ENCODE results near the gene PALLD. TPM values are rescaled to one million over a fixed set of nuclear protein-coding genes. Genes with fewer than 3 reads are reported as not detected.

The PALLD gene
- total RNA-seq, 4 donors from 2014 or later, result 71.8 to 106 (median 83.3) TPM

DNA sequence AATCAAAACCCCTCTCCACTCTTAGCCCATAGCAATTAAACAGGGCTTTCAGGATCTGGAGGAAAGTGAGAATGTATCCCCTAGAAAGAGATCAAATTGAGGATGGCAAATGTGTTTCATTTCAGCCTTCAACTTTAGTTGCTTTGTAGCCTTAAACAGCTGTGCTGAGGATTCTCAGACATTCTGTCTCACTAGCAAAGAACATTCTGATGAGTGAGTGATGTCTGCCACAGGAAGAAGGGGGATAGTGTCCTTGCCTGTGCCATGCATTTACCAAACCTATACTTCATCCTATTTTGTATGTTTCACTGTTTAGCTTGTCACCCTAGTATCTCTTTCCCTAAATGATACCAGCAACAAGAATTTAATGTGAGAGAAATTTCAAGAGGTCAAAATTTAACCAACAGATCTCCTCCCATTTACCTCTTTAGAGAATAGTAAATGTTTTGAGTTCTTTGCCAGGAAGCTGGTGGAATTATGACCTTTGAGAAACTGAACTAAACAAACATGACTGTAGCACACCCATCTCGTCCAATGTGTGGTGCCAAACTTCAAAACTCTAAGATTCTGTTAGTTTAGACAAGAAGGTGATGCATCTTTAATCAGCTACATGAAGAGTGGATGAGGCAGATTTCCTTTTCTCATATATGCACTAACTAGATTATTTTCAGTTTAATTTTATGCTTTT, 165.6 kb downstream of the PALLD start:
- no peaks in the 10 kb centered on the region for H3K9me3 ChIP-seq
- peaks cover 9% of the 10 kb centered on the region for H3K4me1 ChIP-seq
- 62% methylated on average over 1 of the region's 1 CpG for WGBS
- H3K36me3 ChIP-seq, result no peaks in the 10 kb centered on the region
- no peak overlapping the region for H3K27ac ChIP-seq
- H3K4me3 ChIP-seq, result no peak overlapping the region
- TF ChIP-seq, protein P1, sequence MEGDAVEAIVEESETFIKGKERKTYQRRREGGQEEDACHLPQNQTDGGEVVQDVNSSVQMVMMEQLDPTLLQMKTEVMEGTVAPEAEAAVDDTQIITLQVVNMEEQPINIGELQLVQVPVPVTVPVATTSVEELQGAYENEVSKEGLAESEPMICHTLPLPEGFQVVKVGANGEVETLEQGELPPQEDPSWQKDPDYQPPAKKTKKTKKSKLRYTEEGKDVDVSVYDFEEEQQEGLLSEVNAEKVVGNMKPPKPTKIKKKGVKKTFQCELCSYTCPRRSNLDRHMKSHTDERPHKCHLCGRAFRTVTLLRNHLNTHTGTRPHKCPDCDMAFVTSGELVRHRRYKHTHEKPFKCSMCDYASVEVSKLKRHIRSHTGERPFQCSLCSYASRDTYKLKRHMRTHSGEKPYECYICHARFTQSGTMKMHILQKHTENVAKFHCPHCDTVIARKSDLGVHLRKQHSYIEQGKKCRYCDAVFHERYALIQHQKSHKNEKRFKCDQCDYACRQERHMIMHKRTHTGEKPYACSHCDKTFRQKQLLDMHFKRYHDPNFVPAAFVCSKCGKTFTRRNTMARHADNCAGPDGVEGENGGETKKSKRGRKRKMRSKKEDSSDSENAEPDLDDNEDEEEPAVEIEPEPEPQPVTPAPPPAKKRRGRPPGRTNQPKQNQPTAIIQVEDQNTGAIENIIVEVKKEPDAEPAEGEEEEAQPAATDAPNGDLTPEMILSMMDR (IDR thresholded peaks at IDR 0.05), result no peak
- TF ChIP-seq POLR2AphosphoS5 (IDR thresholded peaks at IDR 0.05), result no peak
- TF ChIP-seq EP300 (IDR thresholded peaks at IDR 0.05), result no peak
- no peak for TF ChIP-seq POLR2A (IDR thresholded peaks at IDR 0.05)
- DNase-seq (ENCODE audit: low spot score in 2 of 2), result no peak
- H3K27me3 ChIP-seq, result no peaks in the 10 kb centered on the region

DNA sequence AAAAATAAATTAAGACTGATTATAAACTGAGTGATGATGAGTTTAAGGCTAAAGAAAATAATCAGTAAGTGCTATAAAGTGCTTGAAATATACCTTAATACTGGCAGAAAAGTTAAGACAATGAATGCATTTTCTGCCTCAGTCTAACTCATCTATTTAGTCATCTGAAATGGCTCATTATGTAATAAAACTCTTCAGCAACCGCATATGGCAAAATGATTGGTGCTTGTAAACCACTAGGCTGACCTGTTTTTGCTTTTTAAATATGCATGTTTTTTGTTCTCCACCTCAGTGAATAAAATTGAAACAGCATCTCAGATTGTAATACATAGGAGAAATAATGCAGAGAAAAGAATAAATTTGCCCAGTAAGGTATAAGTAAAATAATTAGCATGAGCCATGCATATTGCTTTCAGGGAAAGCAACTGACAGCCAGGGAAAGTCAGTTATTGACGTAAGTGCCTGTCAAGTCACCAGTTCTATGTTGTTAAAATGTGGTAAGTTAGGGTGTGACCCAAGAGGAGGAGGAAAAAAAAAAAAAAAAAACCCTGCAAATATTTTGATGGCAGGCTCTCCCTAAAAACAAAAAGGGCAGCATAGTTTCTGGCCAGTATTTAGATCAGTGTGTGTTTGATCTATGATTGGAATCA, 167.5 kb downstream of the PALLD start:
- no peak for DNase-seq (ENCODE audit: low spot score in 2 of 2)
- TF ChIP-seq POLR2AphosphoS5 (IDR thresholded peaks at IDR 0.05) (no peak), EP300 (IDR thresholded peaks at IDR 0.05) (no peak), POLR2A (IDR thresholded peaks at IDR 0.05) (no peak)
- TF ChIP-seq, protein P1 (IDR thresholded peaks at IDR 0.05), result no peak
- no peaks in the 10 kb centered on the region for H3K9me3 ChIP-seq
- 32% methylated on average over 2 of the region's 2 CpGs for WGBS
- H3K4me1 ChIP-seq, result peaks cover 16% of the 10 kb centered on the region
- H3K4me3 ChIP-seq, result no peak overlapping the region
- H3K27me3 ChIP-seq, result no peaks in the 10 kb centered on the region
- no peak overlapping the region for H3K27ac ChIP-seq
- H3K36me3 ChIP-seq, result no peaks in the 10 kb centered on the region

- Histone ChIP-seq H3K27me3 (no peaks in the 10 kb centered on the region), H3K9me3 (no peaks in the 10 kb centered on the region), H3K36me3 (no peaks in the 10 kb centered on the region), H3K4me1 (peaks cover 16% of the 10 kb centered on the region), H3K4me3 (no peak overlapping the region), H3K27ac (no peak overlapping the region)
- DNase-seq (ENCODE audit: low spot score in 2 of 2), result no peak
- TF ChIP-seq POLR2AphosphoS5 (IDR thresholded peaks at IDR 0.05) (no peak), EP300 (IDR thresholded peaks at IDR 0.05) (no peak), POLR2A (IDR thresholded peaks at IDR 0.05) (no peak)
- TF ChIP-seq, protein P1 (IDR thresholded peaks at IDR 0.05), result no peak
- 28% methylated on average over 2 of the region's 2 CpGs for WGBS
Observed at GRCh38 chr4:168666531-168666930, 169.7 kb downstream of the PALLD start.

GRCh38 chr4:168667376-168667775, 170.5 kb downstream of the PALLD start:
- H3K27me3 ChIP-seq, result no peaks in the 10 kb centered on the region
- no peaks in the 10 kb centered on the region for H3K9me3 ChIP-seq
- H3K4me3 ChIP-seq, result no peak overlapping the region
- no peaks in the 10 kb centered on the region for H3K36me3 ChIP-seq
- peaks cover 16% of the 10 kb centered on the region for H3K4me1 ChIP-seq
- H3K27ac ChIP-seq, result no peak overlapping the region
- TF ChIP-seq POLR2A (IDR thresholded peaks at IDR 0.05), result no peak
- TF ChIP-seq, protein P1 (IDR thresholded peaks at IDR 0.05), result no peak
- TF ChIP-seq EP300 (IDR thresholded peaks at IDR 0.05), result no peak
- no peak for TF ChIP-seq POLR2AphosphoS5 (IDR thresholded peaks at IDR 0.05)
- DNase-seq (ENCODE audit: low spot score in 2 of 2), result no peak
- WGBS, result 51% methylated on average over 3 of the region's 3 CpGs

- H3K4me3 ChIP-seq, result no peak overlapping the region
- 94% methylated on average over 2 of the region's 2 CpGs for WGBS
- no peaks in the 10 kb centered on the region for H3K27me3 ChIP-seq
- no peak overlapping the region for H3K27ac ChIP-seq
- H3K4me1 ChIP-seq, result peaks cover 16% of the 10 kb centered on the region
- DNase-seq (ENCODE audit: low spot score in 2 of 2), result no peak
- H3K9me3 ChIP-seq, result no peaks in the 10 kb centered on the region
- TF ChIP-seq, protein P1 (IDR thresholded peaks at IDR 0.05), result no peak
- TF ChIP-seq POLR2A (IDR thresholded peaks at IDR 0.05) (no peak), EP300 (IDR thresholded peaks at IDR 0.05) (no peak), POLR2AphosphoS5 (IDR thresholded peaks at IDR 0.05) (no peak)
- no peaks in the 10 kb centered on the region for H3K36me3 ChIP-seq
Observed at GRCh38 chr4:168667921-168668320, 171.1 kb downstream of the PALLD start.

Data from suprapubic skin (tissue), 4 donors.